ENCODE data around the gene CDKN2B.

CDKN2B gene

DNA sequence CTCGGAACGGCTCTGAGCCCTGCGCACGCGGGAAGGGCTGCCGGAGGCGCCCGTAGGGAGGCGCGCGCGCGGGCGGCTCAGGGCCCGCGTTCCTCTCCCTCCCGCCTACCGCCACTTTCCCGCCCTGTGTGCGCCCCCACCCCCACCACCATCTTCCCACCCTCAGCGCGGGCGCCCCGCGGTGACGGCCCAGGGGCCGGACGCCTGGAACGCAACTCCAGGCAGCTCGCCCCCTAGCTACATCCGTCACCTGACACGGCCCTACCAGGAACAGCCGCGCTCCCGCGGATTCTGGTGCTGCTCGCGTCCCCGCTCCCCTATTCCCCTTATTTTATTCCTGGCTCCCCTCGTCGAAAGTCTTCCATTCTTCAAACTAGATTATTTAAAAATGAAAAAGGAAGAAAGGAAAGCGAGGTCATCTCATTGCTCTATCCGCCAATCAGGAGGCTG, 14.5 kb downstream of the CDKN2B start, which contains the start of gene CDKN2B-AS1 (continued):
- TF ChIP-seq ZNF560 (tag by site-specific recombination; IDR thresholded peaks at IDR 0.05; ENCODE audit: borderline replicate concordance), result no peak
- no peak for TF ChIP-seq ZNF792 (tag by site-specific recombination; IDR thresholded peaks at IDR 0.05)
- no peak for TF ChIP-seq HOXA7 (CRISPR knock-in tag; IDR thresholded peaks at IDR 0.05; ENCODE audit: borderline replicate concordance)
- no peak for TF ChIP-seq ZNF510 (tag by site-specific recombination; IDR thresholded peaks at IDR 0.05; ENCODE audit: insufficient replicate concordance)
- no peak for TF ChIP-seq ZSCAN30 (tag by site-specific recombination; IDR thresholded peaks at IDR 0.05)
- no peak; the same call in 1 of the 2 replicates for TF ChIP-seq SP7 (tag by site-specific recombination; IDR thresholded peaks at IDR 0.05)
- TF ChIP-seq HOXD13 (CRISPR knock-in tag; IDR thresholded peaks at IDR 0.05; ENCODE audit: borderline replicate concordance), result no peak; the same call in 1 of the 2 replicates
- TF ChIP-seq ZBTB8A (tag by site-specific recombination; IDR thresholded peaks at IDR 0.05), result peak; percentile 99
- TF ChIP-seq ZXDB (tag by site-specific recombination; IDR thresholded peaks at IDR 0.05), result peak; percentile 87
- no peak for TF ChIP-seq OSR2 (tag by site-specific recombination; IDR thresholded peaks at IDR 0.05)
- no peak; the same call in 1 of the 2 replicates for TF ChIP-seq PRDM4 (tag by site-specific recombination; IDR thresholded peaks at IDR 0.05)
- TF ChIP-seq, protein P1, sequence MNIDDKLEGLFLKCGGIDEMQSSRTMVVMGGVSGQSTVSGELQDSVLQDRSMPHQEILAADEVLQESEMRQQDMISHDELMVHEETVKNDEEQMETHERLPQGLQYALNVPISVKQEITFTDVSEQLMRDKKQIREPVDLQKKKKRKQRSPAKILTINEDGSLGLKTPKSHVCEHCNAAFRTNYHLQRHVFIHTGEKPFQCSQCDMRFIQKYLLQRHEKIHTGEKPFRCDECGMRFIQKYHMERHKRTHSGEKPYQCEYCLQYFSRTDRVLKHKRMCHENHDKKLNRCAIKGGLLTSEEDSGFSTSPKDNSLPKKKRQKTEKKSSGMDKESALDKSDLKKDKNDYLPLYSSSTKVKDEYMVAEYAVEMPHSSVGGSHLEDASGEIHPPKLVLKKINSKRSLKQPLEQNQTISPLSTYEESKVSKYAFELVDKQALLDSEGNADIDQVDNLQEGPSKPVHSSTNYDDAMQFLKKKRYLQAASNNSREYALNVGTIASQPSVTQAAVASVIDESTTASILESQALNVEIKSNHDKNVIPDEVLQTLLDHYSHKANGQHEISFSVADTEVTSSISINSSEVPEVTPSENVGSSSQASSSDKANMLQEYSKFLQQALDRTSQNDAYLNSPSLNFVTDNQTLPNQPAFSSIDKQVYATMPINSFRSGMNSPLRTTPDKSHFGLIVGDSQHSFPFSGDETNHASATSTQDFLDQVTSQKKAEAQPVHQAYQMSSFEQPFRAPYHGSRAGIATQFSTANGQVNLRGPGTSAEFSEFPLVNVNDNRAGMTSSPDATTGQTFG (tag by site-specific recombination; IDR thresholded peaks at IDR 0.05; ENCODE audit: borderline replicate concordance), result no peak
- TF ChIP-seq FEZF1 (tag by site-specific recombination; IDR thresholded peaks at IDR 0.05), result peak; percentile 41; the same call in 1 of the 2 replicates
- peak; percentile 46; the same call in 1 of the 2 replicates for TF ChIP-seq SP3 (tag by site-specific recombination; IDR thresholded peaks at IDR 0.05)
- no peak for TF ChIP-seq KLF7 (tag by site-specific recombination; IDR thresholded peaks at IDR 0.05; ENCODE audit: borderline replicate concordance)
- TF ChIP-seq ZBTB20 (tag by site-specific recombination; IDR thresholded peaks at IDR 0.05), result peak; percentile 44; the same call in 1 of the 2 replicates
- no peak for TF ChIP-seq ZNF214 (tag by site-specific recombination; IDR thresholded peaks at IDR 0.05; ENCODE audit: borderline replicate concordance)
- TF ChIP-seq, protein P2, sequence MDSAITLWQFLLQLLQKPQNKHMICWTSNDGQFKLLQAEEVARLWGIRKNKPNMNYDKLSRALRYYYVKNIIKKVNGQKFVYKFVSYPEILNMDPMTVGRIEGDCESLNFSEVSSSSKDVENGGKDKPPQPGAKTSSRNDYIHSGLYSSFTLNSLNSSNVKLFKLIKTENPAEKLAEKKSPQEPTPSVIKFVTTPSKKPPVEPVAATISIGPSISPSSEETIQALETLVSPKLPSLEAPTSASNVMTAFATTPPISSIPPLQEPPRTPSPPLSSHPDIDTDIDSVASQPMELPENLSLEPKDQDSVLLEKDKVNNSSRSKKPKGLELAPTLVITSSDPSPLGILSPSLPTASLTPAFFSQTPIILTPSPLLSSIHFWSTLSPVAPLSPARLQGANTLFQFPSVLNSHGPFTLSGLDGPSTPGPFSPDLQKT (IDR thresholded peaks at IDR 0.05; ENCODE audit: borderline replicate concordance, low read depth, low read length), result no peak
- no peak for TF ChIP-seq ZNF292 (tag by site-specific recombination; IDR thresholded peaks at IDR 0.05; ENCODE audit: borderline replicate concordance, low read depth)
- TF ChIP-seq ZNF16 (tag by site-specific recombination; IDR thresholded peaks at IDR 0.05; ENCODE audit: low read depth), result no peak
- no peak for TF ChIP-seq KLF9 (tag by site-specific recombination; IDR thresholded peaks at IDR 0.05; ENCODE audit: low read depth)
- TF ChIP-seq ZNF423 (tag by site-specific recombination; IDR thresholded peaks at IDR 0.05), result peak; percentile 100
- no peak for TF ChIP-seq ZNF426 (tag by site-specific recombination; IDR thresholded peaks at IDR 0.05)
- no peak for TF ChIP-seq ZNF157 (tag by site-specific recombination; IDR thresholded peaks at IDR 0.05)
- peak; percentile 62 for TF ChIP-seq SP2 (tag by site-specific recombination; IDR thresholded peaks at IDR 0.05)
- TF ChIP-seq, protein P3, sequence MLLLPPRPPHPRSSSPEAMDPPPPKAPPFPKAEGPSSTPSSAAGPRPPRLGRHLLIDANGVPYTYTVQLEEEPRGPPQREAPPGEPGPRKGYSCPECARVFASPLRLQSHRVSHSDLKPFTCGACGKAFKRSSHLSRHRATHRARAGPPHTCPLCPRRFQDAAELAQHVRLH (tag by site-specific recombination; IDR thresholded peaks at IDR 0.05), result peak; percentile 37; the same call in 1 of the 2 replicates
- TF ChIP-seq ZNF521 (tag by site-specific recombination; IDR thresholded peaks at IDR 0.05), result no peak
- TF ChIP-seq KLF10 (tag by site-specific recombination; IDR thresholded peaks at IDR 0.05), result 0 out of 2 replicates have a peak, but pooled peaks have one; percentile 53
- peak; percentile 63; the same call in 1 of the 2 replicates for TF ChIP-seq BCL11A (tag by site-specific recombination; IDR thresholded peaks at IDR 0.05; ENCODE audit: low read depth)
- no peak for TF ChIP-seq ZNF184 (tag by site-specific recombination; IDR thresholded peaks at IDR 0.05)
- TF ChIP-seq ZNF394 (tag by site-specific recombination; IDR thresholded peaks at IDR 0.05; ENCODE audit: borderline replicate concordance), result no peak
- no peak for TF ChIP-seq ZBTB49 (tag by site-specific recombination; IDR thresholded peaks at IDR 0.05; ENCODE audit: low read depth)
- no peak for TF ChIP-seq ZNF335 (tag by site-specific recombination; conservative IDR thresholded peaks at IDR 0.05)
